GM21447 (cell line): ENCODE data around the gene CRB3.
A peak's percentile ranks its signal among the peaks of the same experiment; 100 is the strongest.
"Not testable (repeated sequence)": the region's sequence is repeated elsewhere in the genome, so short reads cannot be mapped to it uniquely, and the experiment has no call there.

Experiments used
- ATAC-seq: cut with Tn5 transposase; IDR thresholded peaks from one replicate; pipeline ENCODE4 v1.9.1; 2021; ENCODE audit not compliant: unreplicated experiment

Gene CRB3

GRCh38 chr19:6490134-6490533 lies 26.1 kb downstream of the CRB3 start:
- ATAC-seq = no peak

DNA sequence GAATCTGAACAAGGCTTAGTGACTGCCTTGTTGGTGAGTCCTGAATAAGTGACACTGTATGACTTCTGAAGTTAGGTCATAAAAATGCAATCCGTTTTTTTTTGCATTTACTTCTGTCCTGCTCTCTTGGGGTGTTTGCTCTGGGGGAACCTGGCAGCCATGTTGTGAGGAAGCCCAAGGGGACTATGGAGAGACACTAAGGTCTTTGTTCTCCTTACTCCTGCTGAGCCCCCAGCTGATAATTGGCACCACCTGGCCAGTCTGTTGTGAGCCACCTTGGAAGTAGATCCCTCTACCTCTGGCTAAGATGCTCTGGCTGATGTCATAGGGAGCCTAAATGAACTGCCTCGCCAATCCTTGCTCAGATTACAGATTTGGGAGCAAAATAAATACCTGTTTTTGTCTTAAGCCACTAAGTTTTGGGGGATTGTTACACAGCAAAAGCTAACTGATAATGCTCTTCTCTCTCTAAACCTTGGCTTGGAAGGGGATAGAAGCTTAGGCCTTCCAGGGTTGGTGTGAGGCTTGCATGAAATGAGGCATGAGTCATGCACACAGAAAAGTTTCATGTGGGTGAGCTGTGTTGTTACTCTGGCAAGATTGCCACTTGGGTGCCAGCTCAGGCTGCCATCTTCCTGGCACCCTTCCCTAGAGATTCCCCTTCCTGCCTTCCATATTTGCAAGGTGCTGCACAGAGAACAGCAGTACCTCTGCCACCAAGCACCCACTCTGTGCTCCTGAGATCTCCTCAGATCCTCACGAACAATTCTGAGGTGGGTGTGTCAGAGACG lies 27.9 kb downstream of the CRB3 start:
- ATAC-seq = no peak

GRCh38 chr19:6494438-6495036 lies 30.5 kb downstream of the CRB3 start:
- no peak for ATAC-seq

DNA sequence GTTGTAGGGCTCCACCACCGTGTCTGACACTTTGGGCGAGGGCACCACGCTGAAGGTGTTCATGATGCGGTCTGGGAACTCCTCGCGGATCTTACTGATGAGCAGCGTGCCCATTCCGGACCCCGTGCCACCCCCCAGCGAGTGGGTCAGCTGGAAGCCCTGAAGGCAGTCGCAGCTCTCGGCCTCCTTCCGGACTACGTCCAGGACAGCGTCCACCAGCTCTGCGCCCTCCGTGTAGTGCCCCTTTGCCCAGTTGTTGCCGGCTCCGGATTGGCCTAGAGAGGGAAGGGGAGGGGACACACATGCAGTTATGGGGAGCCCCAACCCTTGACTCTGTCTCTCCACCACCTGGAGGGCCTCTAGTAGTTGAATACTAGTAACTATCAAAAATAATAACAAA lies 31.9 kb downstream of the CRB3 start:
- no peak for ATAC-seq

GRCh38 chr19:6498294-6499036 lies 34.4 kb downstream of the CRB3 start:
- no peak for ATAC-seq

- ATAC-seq = no peak
Observed at GRCh38 chr19:6499052-6499790, 35.1 kb downstream of the CRB3 start.

- ATAC-seq = no peak
Observed at GRCh38 chr19:6500837-6501739, 37.0 kb downstream of the CRB3 start.

- no peak for ATAC-seq
Observed at GRCh38 chr19:6501740-6502648, 37.9 kb downstream of the CRB3 start, which contains the start of gene TUBB4A. Gene TUBB4A, minus strand, starts transcription at chr19:6502309. Its CDS starts 97 bp downstream, at chr19:6502212.

GRCh38 chr19:6503407-6504201 lies 39.5 kb downstream of the CRB3 start:
- ATAC-seq = no peak

GRCh38 chr19:6508028-6508771 lies 44.1 kb downstream of the CRB3 start:
- not testable (repeated sequence) for ATAC-seq

DNA sequence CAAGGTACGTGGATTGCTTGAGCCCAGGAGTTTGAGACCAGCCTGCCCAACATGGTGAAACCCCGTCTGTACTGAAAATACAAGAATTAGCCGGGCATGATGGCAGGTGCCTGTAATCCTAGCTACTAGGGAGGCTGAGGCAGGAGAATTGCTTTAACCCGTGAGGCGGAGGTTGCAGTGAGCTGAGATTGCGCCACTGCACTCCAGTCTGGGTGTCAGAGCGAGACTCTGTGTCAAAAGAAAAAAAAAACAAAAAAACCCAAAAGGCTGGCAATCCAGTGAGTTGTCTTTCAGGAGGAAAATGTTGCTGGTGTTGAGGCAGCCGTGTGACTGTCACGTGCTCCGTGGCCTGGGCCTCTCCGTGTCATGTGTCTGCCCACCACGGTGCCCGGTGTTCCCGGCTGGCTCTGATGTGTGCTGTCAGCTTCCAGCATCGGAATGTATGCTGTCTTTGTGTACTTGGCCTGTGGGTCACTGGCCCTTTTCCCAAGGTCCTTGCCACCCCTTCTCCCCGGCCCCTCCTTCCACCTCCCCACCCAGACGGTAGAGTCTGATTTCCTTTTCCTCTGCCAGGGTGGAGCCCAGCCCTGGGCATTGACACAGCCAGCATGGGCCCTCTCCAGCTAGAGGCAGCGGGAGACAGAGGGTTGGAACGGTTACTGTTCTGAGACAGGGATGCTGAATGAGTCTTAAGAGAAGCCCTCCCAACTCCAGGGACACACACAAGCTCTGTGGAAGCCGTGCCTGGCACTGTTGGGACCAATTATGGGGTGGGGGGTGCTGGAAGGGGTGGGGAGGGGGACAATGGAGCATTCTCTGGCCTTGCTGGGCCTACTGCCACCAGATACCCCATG lies 45.3 kb downstream of the CRB3 start:
- ATAC-seq = no peak

DNA sequence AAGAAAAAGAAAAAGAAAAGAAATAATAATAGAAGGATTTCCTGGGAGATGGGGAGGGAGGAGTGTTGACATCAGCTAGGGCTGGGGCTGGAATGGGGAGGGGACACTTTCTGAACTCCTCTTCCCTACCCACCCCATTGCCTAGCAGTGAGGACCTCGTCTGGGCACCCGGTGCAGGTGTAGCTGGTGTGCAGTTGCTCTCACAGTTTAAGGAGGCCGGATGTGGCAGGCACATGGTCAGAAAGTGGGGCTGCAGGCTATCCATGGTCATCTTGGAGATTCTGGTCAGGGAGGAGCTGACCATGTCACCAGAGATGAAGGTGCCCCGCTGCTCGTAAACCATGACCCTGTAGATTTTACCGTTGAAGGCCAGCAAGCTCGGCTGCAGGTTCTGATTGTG lies 46.5 kb downstream of the CRB3 start:
- no peak for ATAC-seq

- no peak for ATAC-seq
Observed at GRCh38 chr19:6514089-6514488, 50.0 kb downstream of the CRB3 start.

- no peak for ATAC-seq
Observed at GRCh38 chr19:6514926-6515544, 51.0 kb downstream of the CRB3 start.

DNA sequence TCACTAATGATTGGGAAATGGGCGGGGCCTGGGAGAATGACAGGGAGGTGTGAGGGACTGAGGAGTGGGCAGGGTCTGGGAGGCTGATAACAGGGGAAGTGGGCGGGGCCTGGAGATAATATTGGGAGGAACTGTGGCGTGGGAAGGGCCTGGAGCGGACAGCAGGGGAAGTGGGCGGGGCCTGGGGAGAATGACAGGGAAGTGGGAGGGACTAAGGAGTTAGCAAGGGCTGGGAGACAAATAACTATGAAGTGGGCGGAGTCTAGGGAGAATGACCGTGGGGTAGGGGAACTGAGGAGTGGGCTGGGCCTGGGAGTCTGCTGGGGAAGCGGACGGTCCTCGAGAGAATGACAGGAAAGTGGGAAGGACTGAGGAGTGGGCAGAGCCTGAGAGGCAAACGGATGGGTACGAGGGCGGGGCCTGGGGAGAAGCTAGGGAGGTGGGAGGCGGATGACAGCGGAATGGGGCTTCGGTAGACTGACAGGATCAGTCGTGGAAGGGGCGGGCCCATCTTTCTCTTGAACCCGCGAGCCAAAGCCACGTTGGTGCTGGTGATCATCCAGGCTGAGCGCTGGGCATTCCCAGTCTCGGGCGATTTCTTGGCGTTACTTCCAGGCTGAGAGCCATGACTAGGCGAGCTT lies 52.1 kb downstream of the CRB3 start:
- peak; percentile 55 for ATAC-seq
